Measurements from ENCODE around the gene BAMBI. TPM values are rescaled to one million over a fixed set of nuclear protein-coding genes. Genes with fewer than 3 reads are reported as not detected.

Gene BAMBI
- total RNA-seq, 2 experiments from 2014 or later, result 2.5 to 2.9 TPM

DNA sequence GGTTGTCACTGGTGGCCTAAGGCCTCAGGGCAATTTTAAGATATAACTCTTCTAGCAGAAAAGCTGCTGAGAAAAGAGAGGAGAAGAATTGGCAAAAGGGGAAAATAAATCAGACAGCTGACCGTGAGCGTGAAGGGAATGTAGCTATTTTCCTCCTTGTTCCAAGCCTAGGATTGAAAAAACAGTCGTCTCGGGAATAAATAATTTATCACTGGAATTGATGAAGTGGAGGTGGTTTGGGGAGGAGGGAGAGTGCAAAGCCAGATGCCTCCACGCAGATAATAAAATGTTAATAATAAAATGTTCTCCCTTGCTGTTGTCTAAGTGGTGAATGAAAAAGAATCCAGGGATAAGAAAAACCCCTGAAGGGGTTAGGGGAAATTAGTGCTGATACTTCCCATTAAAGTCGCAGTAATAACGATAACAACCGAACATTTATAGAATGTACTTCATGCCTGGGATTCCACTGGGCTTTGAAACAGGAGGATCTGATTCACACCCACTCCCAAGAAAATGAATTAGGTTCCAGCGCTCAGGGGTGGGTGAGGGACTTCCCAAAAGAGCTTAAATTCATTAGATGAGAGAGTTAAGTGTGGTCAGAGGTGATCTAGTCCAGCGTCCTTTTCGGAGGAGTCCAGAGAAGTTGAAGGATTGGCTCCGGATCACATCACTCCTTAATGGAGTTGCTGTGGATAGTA is 27.3 kb downstream of the BAMBI start:
- H3K9me3 Mint-ChIP-seq, result no peaks in the 10 kb centered on the region
- ChIA-PET POLR2A (no interaction called here), CTCF (no interaction called here)
- no peak overlapping the region for H3K27ac ChIP-seq (ENCODE audit: low read depth in 1 of 2, low read length in 2 of 2)
- H3K36me3 Mint-ChIP-seq (ENCODE audit: low read depth), result no peaks in the 10 kb centered on the region
- H3K27ac Mint-ChIP-seq, result no peak overlapping the region
- DNase-seq (no peak), ATAC-seq (ENCODE audit: poor library complexity) (no peak)
- peaks cover 22% of the 10 kb centered on the region for H3K27me3 Mint-ChIP-seq
- no peaks in the 10 kb centered on the region for H3K4me1 ChIP-seq (ENCODE audit: insufficient read depth, low read length)
- no peaks in the 10 kb centered on the region for H3K4me1 Mint-ChIP-seq (ENCODE audit: low read depth)
- no peaks in the 10 kb centered on the region for H3K36me3 ChIP-seq (ENCODE audit: insufficient read depth, low read length)
- TF ChIP-seq, protein P1, sequence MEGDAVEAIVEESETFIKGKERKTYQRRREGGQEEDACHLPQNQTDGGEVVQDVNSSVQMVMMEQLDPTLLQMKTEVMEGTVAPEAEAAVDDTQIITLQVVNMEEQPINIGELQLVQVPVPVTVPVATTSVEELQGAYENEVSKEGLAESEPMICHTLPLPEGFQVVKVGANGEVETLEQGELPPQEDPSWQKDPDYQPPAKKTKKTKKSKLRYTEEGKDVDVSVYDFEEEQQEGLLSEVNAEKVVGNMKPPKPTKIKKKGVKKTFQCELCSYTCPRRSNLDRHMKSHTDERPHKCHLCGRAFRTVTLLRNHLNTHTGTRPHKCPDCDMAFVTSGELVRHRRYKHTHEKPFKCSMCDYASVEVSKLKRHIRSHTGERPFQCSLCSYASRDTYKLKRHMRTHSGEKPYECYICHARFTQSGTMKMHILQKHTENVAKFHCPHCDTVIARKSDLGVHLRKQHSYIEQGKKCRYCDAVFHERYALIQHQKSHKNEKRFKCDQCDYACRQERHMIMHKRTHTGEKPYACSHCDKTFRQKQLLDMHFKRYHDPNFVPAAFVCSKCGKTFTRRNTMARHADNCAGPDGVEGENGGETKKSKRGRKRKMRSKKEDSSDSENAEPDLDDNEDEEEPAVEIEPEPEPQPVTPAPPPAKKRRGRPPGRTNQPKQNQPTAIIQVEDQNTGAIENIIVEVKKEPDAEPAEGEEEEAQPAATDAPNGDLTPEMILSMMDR (IDR thresholded peaks at IDR 0.05), result no peak
- H3K27me3 ChIP-seq (ENCODE audit: control insufficient read depth in 1 of 2, insufficient read depth in 2 of 2, low read length in 2 of 2), result peaks cover 0 to 3% of the 10 kb centered on the region in 2 experiments
- intact Hi-C loops (cut with DNase I, micrococcal nuclease), result no loop called here
- no peak overlapping the region for H3K4me3 ChIP-seq (ENCODE audit: low read length)
- H3K4me3 Mint-ChIP-seq, result no peak overlapping the region
- no peaks in the 10 kb centered on the region for H3K9me3 ChIP-seq (ENCODE audit: control insufficient read depth in 1 of 2, insufficient read depth in 1 of 2, low read length in 2 of 2)

DNA sequence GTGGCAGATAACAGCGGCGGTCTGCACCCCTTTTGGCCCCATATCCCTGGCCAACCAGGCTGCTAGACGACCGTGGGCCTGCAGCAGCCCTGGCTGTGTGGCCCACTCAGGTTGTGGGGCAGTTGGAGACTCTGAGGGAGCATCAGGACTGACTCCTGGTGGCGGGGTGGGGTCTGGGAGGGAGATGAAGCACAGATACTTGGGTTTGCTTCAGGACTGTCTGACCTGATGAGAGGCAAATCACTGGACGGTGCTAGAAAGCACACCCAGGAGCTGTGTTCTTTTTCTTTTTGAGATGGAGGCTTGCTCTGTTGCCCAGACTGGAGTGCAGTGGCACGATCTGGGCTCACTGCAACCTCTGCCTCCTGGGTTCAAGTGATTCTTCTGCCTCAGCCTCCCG is 28.2 kb downstream of the BAMBI start:
- Mint-ChIP-seq H3K36me3 (ENCODE audit: low read depth) (no peaks in the 10 kb centered on the region), H3K27me3 (peaks cover 22% of the 10 kb centered on the region), H3K9me3 (no peaks in the 10 kb centered on the region), H3K27ac (no peak overlapping the region), H3K4me1 (ENCODE audit: low read depth) (no peaks in the 10 kb centered on the region), H3K4me3 (no peak overlapping the region)
- no peaks in the 10 kb centered on the region for H3K9me3 ChIP-seq (ENCODE audit: control insufficient read depth in 1 of 2, insufficient read depth in 1 of 2, low read length in 2 of 2)
- DNase-seq (no peak), ATAC-seq (ENCODE audit: poor library complexity) (no peak)
- no peaks in the 10 kb centered on the region for H3K4me1 ChIP-seq (ENCODE audit: insufficient read depth, low read length)
- peaks cover 0 to 3% of the 10 kb centered on the region in 2 experiments for H3K27me3 ChIP-seq (ENCODE audit: control insufficient read depth in 1 of 2, insufficient read depth in 2 of 2, low read length in 2 of 2)
- ChIA-PET CTCF (no interaction called here), POLR2A (no interaction called here)
- H3K4me3 ChIP-seq (ENCODE audit: low read length), result no peak overlapping the region
- TF ChIP-seq, protein P1 (IDR thresholded peaks at IDR 0.05), result no peak
- H3K27ac ChIP-seq (ENCODE audit: low read depth in 1 of 2, low read length in 2 of 2), result no peak overlapping the region
- no peaks in the 10 kb centered on the region for H3K36me3 ChIP-seq (ENCODE audit: insufficient read depth, low read length)
- intact Hi-C loops (cut with DNase I, micrococcal nuclease), result no loop called here

DNA sequence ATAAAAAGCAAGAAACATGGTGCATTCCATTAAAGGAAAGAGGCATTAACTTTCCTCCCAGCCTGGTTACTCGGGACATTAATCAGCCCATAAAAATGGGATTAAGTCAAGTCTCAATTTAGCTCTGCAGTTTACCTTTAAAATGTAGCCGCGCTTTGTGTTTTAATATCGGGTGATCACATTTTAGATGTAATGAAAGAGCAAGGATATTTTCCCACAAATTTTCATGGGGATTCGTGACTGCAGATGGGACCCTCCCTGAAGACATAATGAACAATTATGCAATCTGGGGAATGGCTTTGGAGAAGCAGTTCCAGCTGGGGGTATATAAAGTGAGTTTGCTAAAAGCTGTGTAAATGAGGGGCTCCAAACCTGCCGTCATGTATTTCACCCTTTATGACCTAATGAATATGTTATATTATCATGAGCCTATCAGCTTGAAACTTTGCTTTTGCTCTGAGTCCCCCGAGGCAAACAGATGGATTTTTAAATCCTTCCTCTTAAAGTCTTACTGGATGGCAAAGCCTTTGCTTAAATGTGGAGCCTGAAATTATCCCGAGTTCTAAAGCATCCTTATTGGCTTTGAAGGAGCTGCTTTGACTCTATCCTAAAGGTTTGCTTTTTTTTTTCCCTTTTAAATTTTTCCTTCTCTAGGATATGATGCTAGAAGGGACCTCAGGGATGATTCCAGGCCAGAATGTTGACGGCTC is 31.8 kb downstream of the BAMBI start:
- Histone ChIP-seq H3K36me3 (ENCODE audit: insufficient read depth, low read length) (no peaks in the 10 kb centered on the region), H3K4me1 (ENCODE audit: insufficient read depth, low read length) (no peaks in the 10 kb centered on the region), H3K4me3 (ENCODE audit: low read length) (no peak overlapping the region), H3K27me3 (ENCODE audit: control insufficient read depth in 1 of 2, insufficient read depth in 2 of 2, low read length in 2 of 2) (no peaks in the 10 kb centered on the region), H3K27ac (ENCODE audit: low read depth in 1 of 2, low read length in 2 of 2) (no peak overlapping the region), H3K9me3 (ENCODE audit: control insufficient read depth in 1 of 2, insufficient read depth in 1 of 2, low read length in 2 of 2) (no peaks in the 10 kb centered on the region)
- H3K4me1 Mint-ChIP-seq (ENCODE audit: low read depth), result no peaks in the 10 kb centered on the region
- ChIA-PET POLR2A (no interaction called here), CTCF (interaction anchor here (0.7 kb wide), 1 partner anchor 14 kb away, joined by 3 read pairs; no protein-coding TSS in a partner anchor)
- H3K27me3 Mint-ChIP-seq, result peaks cover 11% of the 10 kb centered on the region
- H3K9me3 Mint-ChIP-seq, result no peaks in the 10 kb centered on the region
- no peak overlapping the region for H3K27ac Mint-ChIP-seq
- H3K36me3 Mint-ChIP-seq (ENCODE audit: low read depth), result no peaks in the 10 kb centered on the region
- no peak overlapping the region for H3K4me3 Mint-ChIP-seq
- DNase-seq (no peak), ATAC-seq (ENCODE audit: poor library complexity) (no peak)
- TF ChIP-seq, protein P1 (IDR thresholded peaks at IDR 0.05), result no peak
- intact Hi-C loops (cut with DNase I, micrococcal nuclease), result no loop called here
